Smooth muscle cell (in vitro differentiated cells): Measurements from ENCODE around the gene AKNA. TPM values are rescaled to one million over a fixed set of nuclear protein-coding genes. Genes with fewer than 3 reads are reported as not detected.

Experiments
- DNase-seq: peaks from one replicate; lab custom pipeline; 2025; ENCODE audit not compliant: unreplicated experiment; lab: John Stamatoyannopoulos, UW
- H2AFZ ChIP-seq: fragments of 200-600 bp; sonication (generic); 2 replicates; pipeline ENCODE4 v1.6.0; 2016; ENCODE audit warnings: antibody characterized with exemption, low read depth, mild to moderate bottlenecking
- H3F3A ChIP-seq: fragments of 200-600 bp; sonication (generic); 2 replicates; pipeline ENCODE4 v1.6.0; 2017; ENCODE audit warnings: antibody characterized with exemption, low read depth
- H3K27ac ChIP-seq: fragments of 200-600 bp; sonication (generic); 2 replicates; pipeline ENCODE4 v1.5.1; 2016; ENCODE audit warnings: low read depth, mild to moderate bottlenecking
- H3K27me3 ChIP-seq: fragments of 200-600 bp; sonication (generic); 2 replicates; pipeline ENCODE4 v1.6.1; 2016; ENCODE audit warnings: low read depth, mild to moderate bottlenecking
- H3K36me3 ChIP-seq: fragments of 200-600 bp; sonication (generic); 2 replicates; pipeline ENCODE4 v1.5.1; 2016; ENCODE audit warnings: low read depth
- H3K4me1 ChIP-seq: fragments of 200-600 bp; sonication (generic); 2 replicates; pipeline ENCODE4 v1.5.1; 2016; ENCODE audit warnings: low read depth
- H3K4me2 ChIP-seq: fragments of 200-600 bp; sonication (generic); 2 replicates; pipeline ENCODE4 v1.6.0; 2016; ENCODE audit warnings: mild to moderate bottlenecking
- H3K4me3 ChIP-seq: fragments of 200-600 bp; sonication (generic); 2 replicates; pipeline ENCODE4 v1.5.1; 2016; ENCODE audit warnings: mild to moderate bottlenecking
- H3K79me2 ChIP-seq: fragments of 200-600 bp; sonication (generic); 2 replicates; pipeline ENCODE4 v1.6.0; 2016; ENCODE audit warnings: low read depth, mild to moderate bottlenecking
- H3K9ac ChIP-seq: fragments of 200-600 bp; sonication (generic); 2 replicates; pipeline ENCODE4 v1.6.0; 2016; ENCODE audit warnings: low read depth
- H3K9me3 ChIP-seq: fragments of 200-600 bp; sonication (generic); replicated peaks from 2 replicates; pipeline ENCODE4 v1.5.1; 2016; ENCODE audit warnings: low read depth
- H4K20me1 ChIP-seq: fragments of 200-600 bp; sonication (generic); 2 replicates; pipeline ENCODE4 v1.6.0; 2016; ENCODE audit warnings: low read depth
- CTCF ChIP-seq: fragments of 200-600 bp; sonication (generic); IDR thresholded peaks from 2 replicates; pipeline ENCODE4 v1.5.1; 2017; ENCODE audit warnings: borderline replicate concordance, mild to moderate bottlenecking, antibody characterized with exemption; ENCODE audit not compliant: insufficient read depth, poor library complexity, severe bottlenecking
- WGBS: methylation state at CpG from one replicate; pipeline ENCODE4 v1.1.7; 2016; ENCODE audit warnings: low lambda C conversion rate; 5-methylcytosine and 5-hydroxymethylcytosine counted together
- polyA plus RNA-seq: library from polyadenylated mRNA; unstranded; fragments of >200 nt; fragmentation: Nextera tagmentation; extraction: Ambion mirVana; gene quantifications from 2 replicates; pipeline ENCODE4 v1.2.1, GENCODE V29; 2016
- total RNA-seq: library from RNA; depleted of rRNA; stranded (reverse); fragments of >200 nt; gene quantifications from 2 replicates; pipeline ENCODE4 v1.2.3, GENCODE V29; 2014

AKNA gene
- total and polyA plus RNA-seq, 2 experiments from 2014 or later: 3.2 to 4.7 TPM

DNA sequence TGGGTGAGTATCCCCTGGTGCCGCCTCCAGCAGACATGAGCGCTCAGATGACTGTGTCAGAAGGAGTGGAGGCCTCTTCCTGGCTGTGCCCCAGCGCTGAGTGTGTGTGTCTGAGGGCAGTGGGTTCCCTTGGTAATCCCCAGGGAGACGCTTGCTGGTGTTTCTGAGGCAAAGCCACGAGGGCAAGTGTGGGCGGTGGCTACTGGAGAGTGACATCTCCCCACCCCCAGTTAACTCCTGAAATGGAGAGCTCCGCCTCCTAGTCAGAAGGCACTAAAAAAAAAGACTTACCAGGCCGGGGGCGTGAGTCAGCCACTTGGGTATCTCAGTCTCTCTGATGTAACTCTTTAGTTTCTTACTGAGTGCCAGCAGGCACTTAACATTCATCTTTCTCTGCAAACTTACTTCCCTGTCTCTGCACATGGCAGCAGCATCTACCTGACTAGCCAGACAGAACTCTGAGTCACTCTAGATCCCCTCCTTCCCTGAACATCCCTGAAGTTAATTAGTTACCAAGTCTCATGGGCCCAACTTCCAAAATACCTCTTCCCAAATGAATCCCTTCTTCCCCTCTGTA, 38.8 kb downstream of the AKNA start:
- no peak overlapping the region for H2AFZ ChIP-seq
- H3K4me1 ChIP-seq: peaks cover 16% of the 10 kb centered on the region
- H3K36me3 ChIP-seq: peaks cover 2% of the 10 kb centered on the region
- no peak overlapping the region for H3K4me3 ChIP-seq
- no peaks in the 10 kb centered on the region for H4K20me1 ChIP-seq
- peaks cover 15% of the 10 kb centered on the region for H3F3A ChIP-seq
- H3K27me3 ChIP-seq: no peaks in the 10 kb centered on the region
- peak overlapping the region; percentile 97 for H3K27ac ChIP-seq
- H3K79me2 ChIP-seq: no peaks in the 10 kb centered on the region
- peak overlapping the region; percentile 84 for H3K9ac ChIP-seq
- peak overlapping the region; percentile 73 for H3K4me2 ChIP-seq
- no peaks in the 10 kb centered on the region for H3K9me3 ChIP-seq
- DNase-seq: peak; percentile 80
- 3% methylated on average over 9 of the region's 9 CpGs for WGBS
- no peak for TF ChIP-seq CTCF

- Histone ChIP-seq H3F3A (peaks cover 15% of the 10 kb centered on the region), H3K27me3 (no peaks in the 10 kb centered on the region), H3K4me2 (peak overlapping the region; percentile 73), H3K9ac (peak overlapping the region; percentile 84), H3K79me2 (no peaks in the 10 kb centered on the region), H3K9me3 (no peaks in the 10 kb centered on the region), H2AFZ (no peak overlapping the region), H3K27ac (peak overlapping the region; percentile 97), H3K4me1 (peaks cover 16% of the 10 kb centered on the region), H3K4me3 (no peak overlapping the region), H3K36me3 (peaks cover 4% of the 10 kb centered on the region), H4K20me1 (no peaks in the 10 kb centered on the region)
- DNase-seq: no peak
- TF ChIP-seq CTCF: no peak
- 66% methylated on average over 12 of the region's 12 CpGs for whole genome bisulfite sequencing
These were observed 39.4 kb downstream of the AKNA start for GRCh38 chr9:114348261-114348905.

DNA sequence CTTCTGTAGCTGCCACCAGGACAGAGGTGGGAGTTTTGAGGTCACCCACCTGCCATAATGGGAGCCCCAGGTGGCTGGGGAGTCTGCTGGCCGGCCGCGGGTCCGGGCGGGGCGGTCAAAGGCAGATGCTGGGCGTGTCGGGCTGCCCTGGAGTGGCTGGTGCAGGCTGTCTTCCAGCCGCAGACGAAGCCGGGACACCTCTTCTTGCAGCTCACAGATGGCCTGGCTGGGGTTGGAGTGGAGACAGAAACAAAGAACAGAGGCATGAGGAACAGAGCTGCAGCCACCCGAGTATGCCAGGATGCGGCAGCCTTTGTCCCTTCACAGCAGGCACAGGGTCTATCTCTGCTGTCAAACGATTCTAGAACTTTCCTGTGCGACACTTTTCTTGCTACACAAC, 40.1 kb downstream of the AKNA start:
- Histone ChIP-seq H4K20me1 (no peaks in the 10 kb centered on the region), H2AFZ (no peak overlapping the region), H3K4me2 (no peak overlapping the region), H3K9ac (peak overlapping the region; percentile 84), H3K36me3 (peaks cover 4% of the 10 kb centered on the region), H3K27ac (peak overlapping the region; percentile 97), H3K4me1 (peaks cover 16% of the 10 kb centered on the region), H3K27me3 (no peaks in the 10 kb centered on the region), H3K79me2 (no peaks in the 10 kb centered on the region), H3K9me3 (no peaks in the 10 kb centered on the region), H3K4me3 (no peak overlapping the region), H3F3A (peaks cover 15% of the 10 kb centered on the region)
- WGBS: 90% methylated on average over 15 of the region's 15 CpGs
- DNase-seq: no peak
- TF ChIP-seq CTCF: no peak

DNA sequence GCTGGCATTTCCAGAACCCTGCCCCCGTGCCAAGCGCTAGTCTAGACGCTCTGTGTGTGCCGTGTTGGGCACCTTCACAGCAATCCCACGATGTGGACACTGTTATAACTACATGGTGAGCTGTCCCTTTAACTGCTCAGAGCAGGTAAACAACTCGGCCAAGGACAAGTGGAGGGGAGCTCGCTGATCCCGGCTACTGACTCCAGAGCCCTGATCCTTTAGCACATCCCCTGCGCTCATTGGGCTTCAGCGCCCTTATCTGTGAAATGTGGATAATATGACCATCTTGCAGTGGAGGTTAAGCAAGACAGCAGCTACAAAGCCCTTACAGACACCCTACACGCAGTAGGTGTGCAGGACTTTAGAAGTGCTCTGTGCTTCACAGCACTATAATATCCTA, 41.6 kb downstream of the AKNA start:
- H3K4me2 ChIP-seq: no peak overlapping the region
- 97% methylated on average over 11 of the region's 11 CpGs for WGBS
- H3K79me2 ChIP-seq: no peaks in the 10 kb centered on the region
- H4K20me1 ChIP-seq: no peaks in the 10 kb centered on the region
- TF ChIP-seq CTCF: no peak
- H3K36me3 ChIP-seq: peaks cover 4% of the 10 kb centered on the region
- peaks cover 15% of the 10 kb centered on the region for H3F3A ChIP-seq
- H3K9me3 ChIP-seq: no peaks in the 10 kb centered on the region
- H3K4me3 ChIP-seq: no peak overlapping the region
- no peak overlapping the region for H2AFZ ChIP-seq
- H3K27ac ChIP-seq: no peak overlapping the region
- H3K4me1 ChIP-seq: peaks cover 16% of the 10 kb centered on the region
- no peak overlapping the region for H3K9ac ChIP-seq
- H3K27me3 ChIP-seq: no peaks in the 10 kb centered on the region
- DNase-seq: no peak
